Endothelial cell of umbilical vein (primary cell): Measurements from ENCODE around the gene RAMP3.

Experiments used
- CTCF ChIP-seq, 2 donors: IDR thresholded peaks; 1 replicate in 1 of 2; 2 replicates in 1 of 2; pipeline ENCODE4 v1.5.1; 2011; ENCODE audit warnings: low read length in 2 of 2, mild to moderate bottlenecking in 2 of 2, moderate library complexity in 2 of 2, control low read depth in 1 of 2, inconsistent platforms in 1 of 2, low read depth in 1 of 2; ENCODE audit not compliant: insufficient read depth in 1 of 2; ENCODE audit errors: extremely low read depth in 1 of 2
- EZH2 ChIP-seq: IDR thresholded peaks from 2 replicates; pipeline ENCODE4 v1.6.1; 2012; ENCODE audit warnings: borderline replicate concordance, low read depth, mild to moderate bottlenecking, moderate library complexity, low read length, inconsistent platforms; ENCODE audit not compliant: severe bottlenecking
- FOS ChIP-seq: IDR thresholded peaks from 2 replicates; pipeline ENCODE4 v1.6.1; 2011; ENCODE audit warnings: mild to moderate bottlenecking, low read length, moderate library complexity, borderline replicate concordance; ENCODE audit not compliant: insufficient read depth
- GATA2 ChIP-seq: IDR thresholded peaks from 2 replicates; pipeline ENCODE4 v1.7.0; 2011; ENCODE audit warnings: low read depth, mild to moderate bottlenecking, moderate library complexity, mixed read lengths, low read length; ENCODE audit not compliant: insufficient read length, insufficient read depth
- JUN ChIP-seq: IDR thresholded peaks from 2 replicates; pipeline ENCODE4 v1.6.1; 2011; ENCODE audit warnings: borderline replicate concordance, low read depth; ENCODE audit not compliant: insufficient read length, insufficient read depth
- MAX ChIP-seq: IDR thresholded peaks from 2 replicates; pipeline ENCODE4 v1.6.1; 2011; ENCODE audit not compliant: insufficient read depth, insufficient read length
- MYC ChIP-seq: IDR thresholded peaks from one replicate; pipeline ENCODE4 v1.6.1; 2011; ENCODE audit warnings: mild to moderate bottlenecking, low read depth, low read length
- POLR2A ChIP-seq: IDR thresholded peaks from 2 replicates; pipeline ENCODE4 v1.6.1; 2012; ENCODE audit warnings: low read depth, mild to moderate bottlenecking, control low read depth, low read length
- POLR2AphosphoS5 ChIP-seq: IDR thresholded peaks from 2 replicates; pipeline ENCODE4 v1.6.1; 2012; ENCODE audit warnings: low read depth, mild to moderate bottlenecking, control low read depth, low read length, moderate library complexity; ENCODE audit not compliant: insufficient read depth

- TF ChIP-seq EZH2 (no peak), CTCF (IDR thresholded peaks at IDR 0.05; ENCODE audit: extremely low read depth in 1 of 2, insufficient read depth in 1 of 2, low read depth in 1 of 2, low read length in 2 of 2) (no peak), POLR2AphosphoS5 (no peak), MAX (no peak), POLR2A (no peak), FOS (no peak), GATA2 (no peak), MYC (no peak), JUN (no peak)
Observed at GRCh38 chr7:45171946-45172345, 14.4 kb downstream of the RAMP3 start.
